HG02763 (cell line): ENCODE data around the gene SNCG.
"Not testable (repeated sequence)": the region's sequence is repeated elsewhere in the genome, so short reads cannot be mapped to it uniquely, and the experiment has no call there.

Source experiments
- ATAC-seq: cut with Tn5 transposase; IDR thresholded peaks from one replicate; pipeline ENCODE4 v1.9.1; 2021; ENCODE audit warnings: mild to moderate bottlenecking, moderate library complexity; ENCODE audit not compliant: unreplicated experiment

The SNCG gene

DNA sequence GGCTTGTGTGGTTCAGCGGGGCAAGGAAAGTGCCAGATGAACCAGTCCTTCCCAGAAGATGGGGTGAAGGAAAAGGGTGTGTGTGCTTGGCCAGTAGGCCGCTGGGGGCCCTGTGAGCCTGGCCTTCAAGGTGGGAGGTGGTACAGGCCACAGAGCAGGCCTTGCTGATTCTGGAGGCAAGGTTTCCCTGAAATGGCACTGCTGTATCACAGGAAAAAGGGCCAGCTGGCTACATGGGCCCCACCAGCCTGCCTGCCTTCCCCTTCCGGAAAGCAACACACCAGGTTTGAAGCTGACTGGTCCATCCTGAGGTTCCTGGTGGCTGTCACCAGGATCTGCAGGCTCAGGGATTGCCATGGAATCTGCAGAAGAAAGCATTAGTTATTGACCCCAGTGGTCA, 13.5 kb upstream of the SNCG start:
- no peak for ATAC-seq

GRCh38 chr10:86945361-86946212, 12.8 kb upstream of the SNCG start:
- ATAC-seq, result no peak

- ATAC-seq, result no peak
Measured at GRCh38 chr10:86946213-86947155, 11.9 kb upstream of the SNCG start.

DNA sequence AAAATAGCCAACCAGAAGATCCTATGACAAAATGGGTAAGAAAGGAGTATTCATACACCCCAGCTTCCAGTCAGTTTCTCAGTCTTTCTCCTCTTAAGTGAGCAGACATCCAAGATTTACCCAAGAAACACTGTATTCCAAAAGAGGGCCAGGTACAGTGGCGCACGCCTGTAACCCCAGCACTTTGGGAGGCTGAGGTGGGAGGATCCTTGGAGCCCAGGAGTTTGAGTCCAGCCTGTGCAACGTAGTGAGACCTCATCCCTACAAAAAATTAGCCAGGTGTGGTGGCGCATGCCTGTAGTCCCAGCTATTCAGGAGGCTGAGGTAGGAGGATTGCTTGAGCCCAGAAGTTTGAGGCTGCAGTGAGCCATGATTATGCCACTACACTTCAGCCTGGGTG, 10.6 kb upstream of the SNCG start:
- ATAC-seq, result not testable (repeated sequence)

- no peak for ATAC-seq
Measured at GRCh38 chr10:86950349-86950748, 8.1 kb upstream of the SNCG start.

DNA sequence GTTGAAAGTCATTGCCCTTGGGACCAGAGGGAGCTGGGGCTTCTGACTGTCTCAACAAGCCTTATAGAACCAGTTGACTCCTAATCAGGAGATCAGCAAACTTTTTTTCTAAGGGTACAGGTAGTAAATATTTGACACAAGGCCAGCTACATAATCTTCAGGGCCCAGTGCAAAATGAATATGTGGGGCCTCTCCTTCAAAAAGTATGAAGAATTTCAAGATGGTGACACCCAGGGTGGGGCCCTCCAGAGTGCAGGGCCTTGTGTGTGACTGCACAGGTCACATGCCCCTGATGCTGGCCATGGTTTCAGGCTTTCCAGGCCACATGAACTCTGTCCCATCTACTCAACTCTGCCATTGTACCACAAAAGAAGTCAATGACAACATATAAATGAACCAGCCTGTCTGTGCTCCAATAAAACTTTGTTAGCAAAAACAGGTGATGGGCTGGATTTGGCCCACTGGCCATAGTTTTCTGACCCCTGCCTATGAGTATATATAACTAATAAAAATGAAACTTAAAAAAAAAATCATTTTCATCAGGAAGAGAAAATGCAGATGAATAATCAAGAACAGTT, 7.1 kb upstream of the SNCG start:
- ATAC-seq, result no peak

DNA sequence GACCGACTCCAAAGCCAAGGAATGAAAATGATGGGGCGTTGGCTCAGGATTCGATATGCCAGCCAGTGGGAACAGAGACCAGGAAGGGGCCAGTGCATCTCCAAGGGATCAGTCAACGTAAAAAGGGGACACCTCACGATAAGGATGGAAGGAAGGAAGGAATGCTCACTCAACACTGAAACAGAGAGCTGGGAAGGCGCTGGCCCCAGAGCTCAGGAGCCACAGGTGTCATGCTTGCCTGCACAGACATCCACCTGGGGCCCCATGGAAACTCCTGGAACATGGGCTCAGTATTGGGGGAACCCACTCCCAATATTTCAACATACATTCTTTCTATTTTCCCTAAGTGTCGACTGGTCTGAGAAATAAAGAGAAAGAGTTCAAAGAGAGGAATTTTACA, 6.3 kb upstream of the SNCG start:
- ATAC-seq, result no peak

DNA sequence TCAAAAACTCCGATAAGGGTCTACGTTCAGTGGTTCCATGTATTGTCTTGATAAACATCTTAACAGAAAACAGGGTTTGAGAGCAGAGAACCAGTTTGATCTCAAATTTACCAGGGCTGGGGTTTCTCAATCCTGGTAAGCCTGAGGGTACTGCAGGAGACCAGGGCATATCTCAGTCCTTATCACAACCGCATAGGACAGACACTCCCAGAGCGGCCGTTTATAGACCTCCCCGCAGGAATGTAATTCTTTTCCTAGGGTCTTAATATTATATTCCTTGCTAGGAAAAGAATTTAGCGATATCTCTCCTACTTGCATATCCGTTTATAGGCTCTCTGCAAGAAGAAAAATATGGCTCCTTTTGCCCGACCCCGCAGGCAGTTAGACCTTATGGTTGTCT, 5.7 kb upstream of the SNCG start:
- ATAC-seq, result not testable (repeated sequence)

DNA sequence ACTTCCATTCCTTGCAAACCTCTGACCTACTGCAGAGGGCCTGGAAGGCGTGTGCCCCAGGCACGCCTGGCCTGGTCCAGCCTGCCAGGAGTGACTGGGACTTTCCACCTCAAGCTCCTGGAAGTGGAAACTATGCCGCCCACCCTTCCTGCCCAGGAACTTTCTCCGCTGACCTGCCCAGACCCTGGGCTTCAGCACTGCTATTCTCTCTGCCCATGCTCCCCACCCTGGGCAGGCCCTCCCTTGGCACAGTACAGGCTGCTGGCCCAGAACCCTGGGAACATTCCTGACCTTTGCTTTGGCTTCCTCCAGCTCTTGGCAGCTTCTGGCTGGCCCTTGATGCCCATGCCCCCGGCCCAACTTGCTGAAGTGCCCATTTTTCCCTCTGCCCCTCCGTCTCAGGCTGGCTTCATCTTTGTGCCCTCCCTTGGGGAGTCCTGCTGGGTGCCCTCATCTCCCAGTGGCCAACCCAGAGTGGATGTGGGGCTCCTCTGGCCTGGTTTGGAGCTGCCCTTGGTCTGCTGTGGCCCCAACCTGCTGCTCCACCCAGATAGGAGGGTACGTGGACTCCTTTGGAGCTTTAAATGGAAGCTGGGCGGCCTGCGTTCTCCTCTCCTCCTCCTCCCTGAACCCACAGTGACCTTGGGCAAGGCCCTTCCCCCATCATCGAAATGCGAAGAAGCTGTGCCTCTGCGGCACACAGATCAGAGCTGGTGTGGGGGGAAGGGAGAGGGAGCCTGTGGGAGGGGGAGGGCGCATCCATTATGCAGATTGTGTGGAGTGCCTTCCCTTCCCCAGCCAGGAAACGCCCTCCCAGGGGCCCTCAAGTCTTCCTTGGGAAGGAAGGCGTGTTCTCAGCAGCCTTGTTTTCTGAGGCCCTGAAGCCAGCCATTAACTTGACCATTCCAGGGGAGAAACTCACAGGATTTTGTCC, 4.4 kb upstream of the SNCG start:
- no peak for ATAC-seq

DNA sequence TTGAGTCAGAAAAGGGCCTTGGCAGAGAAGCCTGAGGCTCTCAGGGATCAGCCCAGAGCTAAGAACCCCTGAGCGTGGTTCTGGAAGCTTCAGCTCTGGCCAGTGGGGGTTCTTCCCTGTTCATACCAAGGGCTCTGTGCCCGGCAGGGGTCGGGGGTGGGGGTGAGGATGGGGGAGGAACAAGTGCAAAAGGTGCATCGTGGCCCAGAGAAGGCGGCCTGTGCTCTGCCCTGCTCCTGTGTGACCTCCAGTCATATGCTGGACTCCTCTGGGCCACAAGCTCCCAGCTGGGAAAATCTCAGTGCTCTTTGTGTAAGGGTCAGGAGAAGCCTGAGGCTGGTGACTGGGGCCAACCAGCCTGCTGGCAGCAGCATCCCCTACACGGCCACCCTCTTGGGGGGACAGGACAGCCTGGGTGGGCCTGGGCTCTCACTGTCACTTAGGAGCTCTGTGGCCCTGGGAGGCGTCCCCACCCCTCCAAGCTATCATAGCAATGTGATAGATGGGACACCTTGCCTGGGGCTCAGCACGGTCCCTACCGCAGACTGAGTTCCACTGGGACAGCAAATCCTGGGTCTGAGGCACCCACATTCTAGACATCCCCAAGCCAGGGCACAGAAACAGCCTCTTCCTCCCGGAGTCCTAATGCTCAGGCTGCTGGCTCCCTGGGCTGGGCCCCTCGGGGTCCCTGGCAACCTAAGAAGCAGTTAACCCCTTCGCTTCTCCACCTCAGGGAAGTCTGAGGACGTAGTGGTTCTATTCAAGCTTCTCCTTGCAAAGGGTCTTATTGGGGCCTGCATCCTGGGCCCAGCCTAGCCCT, 3.5 kb upstream of the SNCG start:
- ATAC-seq, result no peak

GRCh38 chr10:86955501-86956194, 2.8 kb upstream of the SNCG start:
- no peak for ATAC-seq

DNA sequence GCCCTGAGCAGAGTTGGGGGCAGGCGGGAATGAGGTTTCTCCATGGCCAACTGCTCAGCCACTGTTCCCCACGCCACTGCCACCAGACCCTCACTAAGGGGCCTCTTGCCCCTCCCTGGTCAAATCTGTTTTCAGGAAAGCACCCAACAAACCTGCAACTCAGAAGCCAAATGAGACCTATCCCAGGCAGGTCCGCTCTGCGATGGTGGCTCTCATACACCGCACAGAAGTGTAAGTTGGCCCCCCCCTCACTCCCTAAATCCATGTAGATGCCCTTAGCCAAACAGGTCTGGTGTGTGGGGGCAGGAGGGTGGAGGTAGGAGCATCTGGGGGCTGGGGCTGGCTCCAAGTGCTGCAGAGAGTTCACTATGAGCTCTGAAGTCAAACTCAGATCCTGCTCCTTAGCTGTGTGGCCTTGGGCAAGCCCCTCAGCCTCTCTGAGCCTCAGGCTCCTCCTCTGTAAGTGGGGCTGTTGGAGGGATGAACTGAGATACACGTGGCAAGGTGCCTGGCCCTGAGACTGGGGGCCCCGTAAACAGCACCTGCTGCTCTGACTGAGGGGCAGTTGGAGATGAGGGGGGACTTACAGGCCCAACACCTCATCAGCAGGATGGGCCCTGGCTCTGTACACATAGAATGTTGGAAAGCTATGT, 2.1 kb upstream of the SNCG start:
- ATAC-seq, result no peak

GRCh38 chr10:86956848-86957448, 1.5 kb upstream of the SNCG start:
- no peak for ATAC-seq

- no peak for ATAC-seq
Measured at GRCh38 chr10:86957471-86958115, 806 bp upstream of the SNCG start, which contains the start of gene MMRN2. Gene MMRN2, minus strand, starts transcription at chr10:86957615. Its CDS starts 74 bp downstream, at chr10:86957541.

GRCh38 chr10:86958901-86959736, 720 bp downstream of the SNCG start:
- no peak for ATAC-seq

DNA sequence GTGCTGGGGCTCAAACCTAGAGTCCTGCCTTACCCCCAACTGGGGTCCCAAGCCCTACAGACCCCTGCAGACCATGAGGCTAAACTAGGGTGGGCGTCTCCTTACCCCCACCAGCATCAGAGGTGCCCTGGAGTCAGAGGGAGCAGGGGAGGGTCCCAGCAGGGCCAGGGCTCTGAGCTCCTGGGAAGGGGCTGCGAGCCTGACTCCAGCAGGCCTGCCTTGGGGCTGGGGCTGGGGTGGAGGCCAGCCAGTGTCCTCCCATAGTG, 1.3 kb downstream of the SNCG start:
- no peak for ATAC-seq
